ENCODE results near the gene NAXE.

NAXE gene

DNA sequence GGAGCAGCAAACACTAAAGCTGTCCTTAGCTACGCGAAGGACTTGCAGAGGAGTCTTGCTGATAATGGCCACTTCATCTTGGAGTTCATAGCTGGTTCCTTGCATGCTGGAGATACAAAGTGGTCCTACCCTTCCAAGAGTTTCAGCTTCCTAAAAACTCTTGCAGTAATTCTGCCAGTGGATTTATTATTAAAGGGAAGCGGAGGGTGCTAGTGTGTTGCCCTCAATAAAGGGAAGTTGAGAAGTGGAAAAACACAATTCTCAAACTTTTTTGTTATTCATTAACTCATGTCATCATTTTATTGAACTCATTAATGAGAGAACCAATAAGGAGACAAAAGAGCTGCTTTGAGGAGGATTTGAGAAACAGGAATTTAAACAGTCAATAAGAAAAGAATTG is 21.1 kb downstream of the NAXE start:
- H3K4me3 ChIP-seq (ENCODE audit: low read length) = no peak overlapping the region
- TF ChIP-seq, protein P1, sequence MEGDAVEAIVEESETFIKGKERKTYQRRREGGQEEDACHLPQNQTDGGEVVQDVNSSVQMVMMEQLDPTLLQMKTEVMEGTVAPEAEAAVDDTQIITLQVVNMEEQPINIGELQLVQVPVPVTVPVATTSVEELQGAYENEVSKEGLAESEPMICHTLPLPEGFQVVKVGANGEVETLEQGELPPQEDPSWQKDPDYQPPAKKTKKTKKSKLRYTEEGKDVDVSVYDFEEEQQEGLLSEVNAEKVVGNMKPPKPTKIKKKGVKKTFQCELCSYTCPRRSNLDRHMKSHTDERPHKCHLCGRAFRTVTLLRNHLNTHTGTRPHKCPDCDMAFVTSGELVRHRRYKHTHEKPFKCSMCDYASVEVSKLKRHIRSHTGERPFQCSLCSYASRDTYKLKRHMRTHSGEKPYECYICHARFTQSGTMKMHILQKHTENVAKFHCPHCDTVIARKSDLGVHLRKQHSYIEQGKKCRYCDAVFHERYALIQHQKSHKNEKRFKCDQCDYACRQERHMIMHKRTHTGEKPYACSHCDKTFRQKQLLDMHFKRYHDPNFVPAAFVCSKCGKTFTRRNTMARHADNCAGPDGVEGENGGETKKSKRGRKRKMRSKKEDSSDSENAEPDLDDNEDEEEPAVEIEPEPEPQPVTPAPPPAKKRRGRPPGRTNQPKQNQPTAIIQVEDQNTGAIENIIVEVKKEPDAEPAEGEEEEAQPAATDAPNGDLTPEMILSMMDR (conservative IDR thresholded peaks at IDR 0.05; ENCODE audit: low read length) = no peak
- no peak for DNase-seq (ENCODE audit: low read depth)

DNA sequence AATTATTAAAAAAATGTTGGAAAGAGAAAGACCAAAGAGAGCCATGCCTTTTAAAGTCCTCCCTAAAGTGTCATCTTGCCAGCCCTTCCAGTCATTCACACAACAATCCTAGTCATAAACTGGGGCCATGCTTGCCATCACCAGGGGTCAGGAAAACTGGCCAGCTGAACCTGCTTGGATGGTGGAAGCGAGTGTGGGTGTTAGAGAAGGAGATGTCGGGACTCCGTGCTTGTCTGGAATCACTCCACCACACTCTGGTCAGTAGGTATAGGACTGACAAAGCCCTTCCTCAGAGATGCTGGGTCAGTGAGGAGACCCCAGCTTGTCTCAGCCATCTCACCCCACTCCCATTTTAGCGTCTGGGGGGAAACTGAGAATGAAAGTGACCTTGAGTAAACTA is 24.4 kb downstream of the NAXE start:
- TF ChIP-seq, protein P1 (conservative IDR thresholded peaks at IDR 0.05; ENCODE audit: low read length) = no peak
- no peak overlapping the region for H3K4me3 ChIP-seq (ENCODE audit: low read length)
- DNase-seq (ENCODE audit: low read depth) = no peak

DNA sequence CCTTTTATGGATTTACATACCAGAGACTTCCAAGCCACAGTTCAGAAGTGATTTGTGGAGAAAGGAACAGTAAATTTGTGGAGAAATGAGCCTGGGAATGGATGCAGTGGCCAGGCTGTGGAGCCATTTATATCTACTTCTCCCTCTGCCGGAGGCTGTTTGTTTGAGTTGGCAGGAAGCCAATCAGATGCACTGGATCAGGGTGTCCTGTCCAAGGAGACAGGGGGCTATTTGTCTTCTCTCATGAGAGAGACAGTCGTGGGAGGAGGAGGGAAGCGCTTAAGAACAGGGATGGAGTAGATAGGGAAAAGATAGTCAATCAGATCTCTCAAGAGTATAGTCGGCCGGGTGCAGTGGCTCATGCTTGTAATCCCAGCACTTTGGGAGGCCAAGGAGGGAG is 24.9 kb downstream of the NAXE start:
- TF ChIP-seq, protein P1 (conservative IDR thresholded peaks at IDR 0.05; ENCODE audit: low read length) = 0 out of 2 replicates have a peak, but pooled peaks have one; percentile 9
- no peak for DNase-seq (ENCODE audit: low read depth)
- no peak overlapping the region for H3K4me3 ChIP-seq (ENCODE audit: low read length)

DNA sequence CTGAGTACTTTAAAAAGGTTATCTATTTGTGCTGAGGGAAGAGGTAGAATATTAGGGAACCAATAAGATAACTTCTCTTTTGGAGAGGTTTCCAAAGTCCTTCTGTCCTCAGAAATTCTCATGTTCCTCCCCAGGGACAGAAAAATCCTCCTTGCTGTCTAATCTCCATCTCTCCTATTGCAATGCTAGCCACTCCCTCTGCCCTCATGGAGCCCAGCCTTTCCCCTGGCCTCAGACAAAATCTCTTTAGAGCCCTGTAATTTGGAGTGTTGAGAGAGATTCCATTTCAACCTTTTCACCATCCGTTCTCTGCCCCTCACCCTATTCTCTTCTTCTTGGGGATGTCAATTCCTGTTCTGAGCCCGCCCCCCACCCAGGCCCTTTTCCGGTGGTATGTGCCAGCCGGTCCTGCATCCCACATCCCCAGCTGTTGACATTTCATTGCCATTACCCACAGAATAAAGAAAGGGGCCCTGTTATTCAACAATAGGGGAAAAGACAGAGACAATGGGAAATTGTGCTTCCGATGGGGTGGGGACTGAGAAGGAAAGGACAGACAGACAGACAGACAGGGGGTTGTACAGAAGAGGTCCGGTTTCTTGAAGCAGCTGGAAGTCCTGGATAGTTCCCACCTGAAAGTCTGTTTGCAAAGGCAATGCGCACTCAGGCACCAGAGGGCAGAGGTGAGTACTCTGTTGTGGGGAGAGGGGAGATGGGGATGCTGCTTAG is 27.4 kb downstream of the NAXE start, which contains the start of gene HAPLN2:
TSS of gene HAPLN2 (plus strand) at position 563 of the 729 bp plus-strand sequence. CDS start 4,076 bp downstream, outside the sequence.
- TF ChIP-seq, protein P1 (conservative IDR thresholded peaks at IDR 0.05; ENCODE audit: low read length) = peak; percentile 45
- no peak within 1 kb of the TSS for H3K4me3 ChIP-seq (ENCODE audit: low read length)
- no peak for DNase-seq (ENCODE audit: low read depth)

DNA sequence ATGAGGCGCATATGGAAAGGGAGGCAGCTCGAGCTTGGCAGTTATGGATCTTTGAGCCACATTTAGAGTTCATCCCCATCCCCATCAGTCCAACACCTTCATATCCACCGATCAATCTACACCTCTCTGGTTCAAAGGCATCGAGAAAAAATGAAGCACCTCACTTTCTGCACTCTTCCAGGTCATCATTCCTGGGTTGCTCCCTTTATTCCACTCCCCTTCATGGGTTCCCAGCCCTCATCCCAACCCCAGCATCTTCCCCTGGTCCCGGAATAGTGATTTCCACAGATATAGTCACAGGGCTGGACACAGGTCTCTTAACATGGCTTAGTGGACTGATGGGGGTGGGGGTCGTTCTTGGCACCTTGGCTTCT is 28.0 kb downstream of the NAXE start:
- no peak for DNase-seq (ENCODE audit: low read depth)
- TF ChIP-seq, protein P1 (conservative IDR thresholded peaks at IDR 0.05; ENCODE audit: low read length) = no peak
- no peak overlapping the region for H3K4me3 ChIP-seq (ENCODE audit: low read length)

DNA sequence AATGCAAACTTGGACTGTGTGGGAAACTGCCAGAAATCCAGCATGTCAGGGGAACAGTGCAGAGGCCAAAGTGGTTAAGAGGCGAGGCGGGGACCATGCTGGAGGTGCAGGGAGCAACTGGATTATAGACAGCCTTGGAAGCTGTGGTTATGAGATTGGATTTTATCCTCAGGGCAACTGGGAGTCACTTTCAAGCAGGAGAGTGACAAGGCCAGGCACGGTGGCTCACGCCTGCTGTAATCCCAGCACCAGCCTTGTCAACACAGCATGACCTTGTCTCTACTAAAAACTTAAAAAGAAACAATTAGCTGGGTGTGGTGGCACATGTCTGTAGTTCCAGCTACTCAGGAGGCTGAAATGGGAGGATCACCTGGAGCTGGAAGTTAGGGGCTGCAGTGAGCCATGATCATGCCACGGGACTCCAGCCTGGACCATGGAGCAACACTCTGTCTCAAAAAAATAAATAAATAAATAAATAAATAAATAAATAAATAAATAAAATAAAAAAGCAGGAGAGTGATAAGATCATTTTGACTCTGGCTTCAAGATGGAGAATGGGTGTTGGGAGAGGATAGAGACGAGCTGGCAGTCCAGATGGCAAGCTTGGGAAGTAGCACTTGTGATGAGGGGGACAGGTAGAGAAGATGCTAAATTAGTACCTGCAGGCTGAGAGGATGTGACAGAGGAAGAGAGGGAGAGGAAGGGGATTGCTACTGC is 31.2 kb downstream of the NAXE start:
- no peak for DNase-seq (ENCODE audit: low read depth)
- TF ChIP-seq, protein P1 (conservative IDR thresholded peaks at IDR 0.05; ENCODE audit: low read length) = no peak
- no peak overlapping the region for H3K4me3 ChIP-seq (ENCODE audit: low read length)
